Vagina (tissue), 2 donors: ENCODE measurements around the gene KAT2B.

Experiments
- POLR2A ChIP-seq, 2 donors: fragments of 450-650 bp; IDR thresholded peaks; one replicate each; pipeline ENCODE4 v1.6.1; 2017; ENCODE audit warnings: antibody characterized with exemption in 2 of 2, mild to moderate bottlenecking in 2 of 2, moderate library complexity in 2 of 2
- POLR2AphosphoS5 ChIP-seq, 2 donors: sonication (generic); formaldehyde crosslinking; IDR thresholded peaks; one replicate each; pipeline ENCODE4 v1.9.0; 2017; ENCODE audit warnings: antibody characterized with exemption in 2 of 2, mild to moderate bottlenecking in 2 of 2, low read depth in 1 of 2; ENCODE audit not compliant: insufficient read depth in 1 of 2
- TF ChIP-seq, protein P1 (sequence below), 3 experiments: fragments of 450-650 bp in 2 of 3; fragments of 200-600 bp in 1 of 3; sonication (generic) in 1 of 3; IDR thresholded peaks; one replicate each; pipeline ENCODE4 v1.5.1; 2017 to 2019; ENCODE audit warnings: antibody characterized with exemption in 3 of 3, mild to moderate bottlenecking in 2 of 3, moderate library complexity in 2 of 3

DNA sequence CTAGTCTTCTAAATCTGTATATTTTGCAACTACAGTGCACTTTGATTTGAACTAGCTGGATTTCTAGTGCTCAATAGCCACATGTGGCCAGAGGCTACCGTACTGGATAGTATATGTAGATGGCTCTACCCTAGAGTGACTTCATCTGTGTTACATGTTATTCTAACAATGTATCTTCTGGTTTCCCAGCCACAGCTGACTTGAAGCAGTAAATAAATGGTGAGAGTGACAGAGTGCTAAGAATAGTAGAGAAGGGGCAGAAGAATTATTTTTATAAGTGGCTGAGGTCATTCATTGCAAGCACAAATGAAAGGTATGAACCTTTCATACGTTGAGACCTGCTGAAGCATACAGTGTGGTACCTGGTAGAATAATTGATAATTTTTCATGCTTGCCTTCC is 30.9 kb downstream of the KAT2B start:
- TF ChIP-seq POLR2A (IDR thresholded peaks at IDR 0.05) (no peak), POLR2AphosphoS5 (IDR thresholded peaks at IDR 0.05; ENCODE audit: insufficient read depth in 1 of 2, low read depth in 1 of 2) (no peak)
- TF ChIP-seq, protein P1, sequence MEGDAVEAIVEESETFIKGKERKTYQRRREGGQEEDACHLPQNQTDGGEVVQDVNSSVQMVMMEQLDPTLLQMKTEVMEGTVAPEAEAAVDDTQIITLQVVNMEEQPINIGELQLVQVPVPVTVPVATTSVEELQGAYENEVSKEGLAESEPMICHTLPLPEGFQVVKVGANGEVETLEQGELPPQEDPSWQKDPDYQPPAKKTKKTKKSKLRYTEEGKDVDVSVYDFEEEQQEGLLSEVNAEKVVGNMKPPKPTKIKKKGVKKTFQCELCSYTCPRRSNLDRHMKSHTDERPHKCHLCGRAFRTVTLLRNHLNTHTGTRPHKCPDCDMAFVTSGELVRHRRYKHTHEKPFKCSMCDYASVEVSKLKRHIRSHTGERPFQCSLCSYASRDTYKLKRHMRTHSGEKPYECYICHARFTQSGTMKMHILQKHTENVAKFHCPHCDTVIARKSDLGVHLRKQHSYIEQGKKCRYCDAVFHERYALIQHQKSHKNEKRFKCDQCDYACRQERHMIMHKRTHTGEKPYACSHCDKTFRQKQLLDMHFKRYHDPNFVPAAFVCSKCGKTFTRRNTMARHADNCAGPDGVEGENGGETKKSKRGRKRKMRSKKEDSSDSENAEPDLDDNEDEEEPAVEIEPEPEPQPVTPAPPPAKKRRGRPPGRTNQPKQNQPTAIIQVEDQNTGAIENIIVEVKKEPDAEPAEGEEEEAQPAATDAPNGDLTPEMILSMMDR (IDR thresholded peaks at IDR 0.05), result no peak
